Urothelium cell line (cell line): ENCODE measurements around the gene BRWD1.
"Not testable (repeated sequence)": the region's sequence is repeated elsewhere in the genome, so short reads cannot be mapped to it uniquely, and the experiment has no call there.

Source experiments
- DNase-seq: peaks from one replicate; pipeline ENCODE4 v3.0.0; 2011; ENCODE audit warnings: low spot score, mixed read lengths
- FAIRE-seq: peaks from 2 replicates; lab custom pipeline; 2011; peaks lifted over from hg19 to GRCh38; lab: Jason Lieb, UNC

Gene BRWD1

GRCh38 chr21:39296891-39297290, 16.5 kb downstream of the BRWD1 start:
- FAIRE-seq (no peak), DNase-seq (no peak)

GRCh38 chr21:39288987-39289386, 24.4 kb downstream of the BRWD1 start:
- FAIRE-seq (no peak), DNase-seq (no peak)

GRCh38 chr21:39282911-39283310, 30.5 kb downstream of the BRWD1 start:
- FAIRE-seq = no peak

GRCh38 chr21:39281853-39282252, 31.6 kb downstream of the BRWD1 start:
- no peak for FAIRE-seq

More at GRCh38 chr21:39282911-39283310, 30.5 kb downstream of the BRWD1 start:
- DNase-seq = no peak

GRCh38 chr21:39281207-39281606, 32.2 kb downstream of the BRWD1 start:
- FAIRE-seq = no peak

More at GRCh38 chr21:39281853-39282252, 31.6 kb downstream of the BRWD1 start:
- DNase-seq = no peak

GRCh38 chr21:39269620-39270019, 43.8 kb downstream of the BRWD1 start:
- no peak for FAIRE-seq

More at GRCh38 chr21:39281207-39281606, 32.2 kb downstream of the BRWD1 start:
- DNase-seq = no peak

GRCh38 chr21:39265603-39266002, 47.8 kb downstream of the BRWD1 start:
- FAIRE-seq = no peak
- DNase-seq = no peak

More at GRCh38 chr21:39269620-39270019, 43.8 kb downstream of the BRWD1 start:
- DNase-seq = no peak

- FAIRE-seq (no peak), DNase-seq (no peak)
These were observed 50.1 kb downstream of the BRWD1 start for GRCh38 chr21:39263372-39263771.

GRCh38 chr21:39258207-39258606, 55.2 kb downstream of the BRWD1 start:
- DNase-seq = no peak
- FAIRE-seq = no peak

GRCh38 chr21:39251326-39251725, 62.1 kb downstream of the BRWD1 start:
- DNase-seq = no peak
- FAIRE-seq = no peak

- DNase-seq (no peak), FAIRE-seq (no peak)
These were observed 75.2 kb downstream of the BRWD1 start for GRCh38 chr21:39238275-39238674.

GRCh38 chr21:39232861-39233291, 80.6 kb downstream of the BRWD1 start:
- FAIRE-seq (no peak), DNase-seq (no peak)

GRCh38 chr21:39224930-39225329, 88.5 kb downstream of the BRWD1 start:
- FAIRE-seq = no peak

GRCh38 chr21:39221997-39222486, 91.4 kb downstream of the BRWD1 start:
- DNase-seq = no peak
- no peak for FAIRE-seq

More at GRCh38 chr21:39224930-39225329, 88.5 kb downstream of the BRWD1 start:
- DNase-seq = no peak

- FAIRE-seq (no peak), DNase-seq (no peak)
These were observed 92.0 kb downstream of the BRWD1 start for GRCh38 chr21:39221282-39221996.

- FAIRE-seq, DNase-seq: not testable (repeated sequence)
These were observed 92.6 kb downstream of the BRWD1 start for GRCh38 chr21:39220875-39221274.

- no peak for DNase-seq
- FAIRE-seq = no peak
These were observed 93.3 kb downstream of the BRWD1 start for GRCh38 chr21:39220150-39220549.

- no peak for DNase-seq
- FAIRE-seq = no peak
These were observed 95.4 kb downstream of the BRWD1 start for GRCh38 chr21:39218082-39218409.

GRCh38 chr21:39217356-39218081, 95.9 kb downstream of the BRWD1 start:
- FAIRE-seq (no peak), DNase-seq (no peak)

GRCh38 chr21:39216290-39216689, 97.1 kb downstream of the BRWD1 start:
- DNase-seq (no peak), FAIRE-seq (no peak)

- FAIRE-seq = no peak
These were observed 98.4 kb downstream of the BRWD1 start for GRCh38 chr21:39215078-39215477.

GRCh38 chr21:39209334-39209688, 104.1 kb downstream of the BRWD1 start:
- FAIRE-seq = no peak
- DNase-seq = no peak

More at GRCh38 chr21:39215078-39215477, 98.4 kb downstream of the BRWD1 start:
- DNase-seq = no peak
